ENCODE results near the gene CERS6. TPM values are rescaled to one million over a fixed set of nuclear protein-coding genes. Genes with fewer than 3 reads are reported as not detected.

Gene CERS6
- total and polyA plus RNA-seq, 10 of the 15 experiments (the other 5 are each of a cell fraction or from before 2014, with no cell fraction given), result 1.3 to 20.4 (median 14.1) TPM

DNA sequence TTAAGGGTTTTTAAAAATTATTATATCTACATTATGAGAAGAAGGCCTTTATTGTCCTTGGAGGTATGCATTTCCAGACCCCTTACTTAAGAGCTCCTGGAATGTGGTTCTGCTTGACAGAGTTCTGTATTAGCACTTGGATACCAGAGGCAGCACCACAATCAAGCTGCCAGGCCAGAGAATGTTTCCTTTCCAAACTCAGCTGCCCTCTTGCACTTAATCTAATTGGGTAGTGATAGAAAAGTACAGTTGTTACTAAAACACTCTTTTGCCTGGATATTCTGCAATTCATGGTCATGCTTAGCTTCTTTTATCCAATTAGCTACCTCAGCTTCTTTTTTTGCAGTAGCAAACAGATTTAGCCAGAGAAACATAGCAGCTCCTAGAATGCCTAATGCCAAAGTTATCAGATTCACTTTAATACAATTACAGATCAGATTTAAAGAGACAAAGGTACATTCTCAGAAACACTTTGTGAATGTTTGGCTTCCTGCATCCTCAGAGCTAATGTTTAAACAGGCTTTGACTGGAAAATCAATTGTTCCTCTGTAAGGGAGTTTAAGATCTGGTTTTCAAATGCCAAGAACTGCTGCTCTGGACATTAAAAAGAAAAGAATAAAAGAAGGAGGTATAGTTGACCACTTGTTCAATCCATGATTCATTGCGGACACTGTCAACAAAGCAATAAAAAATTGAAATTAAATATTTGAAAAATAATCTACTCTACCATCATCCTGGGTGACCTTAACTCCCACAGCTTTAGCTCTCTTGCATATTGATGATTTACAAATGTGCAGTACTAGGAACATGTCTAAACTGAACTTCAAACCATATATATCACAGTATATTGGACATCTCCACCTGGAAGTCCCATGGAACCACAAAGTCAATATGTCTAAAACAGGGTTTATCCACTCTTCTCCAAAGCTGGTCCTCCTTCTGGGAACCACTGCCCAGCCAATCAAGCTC lies 359.2 kb downstream of the CERS6 start:
- Histone ChIP-seq H3K9me3 (replicated peaks; ENCODE audit: control insufficient read depth, insufficient read depth, low read length) (no peaks in the 10 kb centered on the region), H3K4me2 (ENCODE audit: control insufficient read depth, insufficient read depth) (no peak overlapping the region), H3K9ac (ENCODE audit: control insufficient read depth, insufficient read depth, low read length) (no peak overlapping the region), H4K20me1 (ENCODE audit: control insufficient read depth, insufficient read depth) (no peaks in the 10 kb centered on the region; the same call in 1 of the 2 replicates), H3K36me3 (ENCODE audit: control insufficient read depth in 2 of 2, insufficient read depth in 2 of 2, low read length in 1 of 2) (no peaks in the 10 kb centered on the region), H3K4me3 (no peak overlapping the region), H3K4me1 (ENCODE audit: control insufficient read depth, insufficient read depth, low read length) (no peaks in the 10 kb centered on the region), H3K79me2 (ENCODE audit: control insufficient read depth, insufficient read depth, low read length) (no peaks in the 10 kb centered on the region), H3K27ac (ENCODE audit: control insufficient read depth, insufficient read depth) (no peak overlapping the region), H2AFZ (ENCODE audit: control insufficient read depth, low read depth, low read length) (no peak overlapping the region), H3K27me3 (replicated peaks in 1 of 2; ENCODE audit: control insufficient read depth in 2 of 2, insufficient read depth in 2 of 2, low read length in 1 of 2) (peaks cover 1 to 5% of the 10 kb centered on the region in 2 experiments; a peak in 2 of 4 replicates)
- WGBS (ENCODE audit: insufficient coverage, insufficient replicate concordance, low lambda C conversion rate, missing lambda C conversion rate), result 81% methylated on average over 1 of the region's 1 CpG
- ATAC-seq (no peak), FAIRE-seq (no peak), DNase-seq (ENCODE audit: low read depth, low spot score) (no peak)
- ChIA-PET RAD21 (ENCODE audit: unreplicated experiment) (no interaction called here), SMC1A (ENCODE audit: uncharacterized antibody, unreplicated experiment) (interaction anchor here (1.0 to 1.5 kb wide), 3 partner anchors 13 to 42 kb away, joined by 3 to 5 read pairs (median 3); partner anchors contain the start of gene NOSTRIN), CTCF (no interaction called here), POLR2A (no interaction called here)
- in situ Hi-C loops (cut with MboI) (no loop called here), intact Hi-C loops (cut with micrococcal nuclease; ENCODE audit: unreplicated experiment) (no loop called here)
- BruUV-seq (replicated peaks), result no TSS peak
- TF ChIP-seq IKZF1 (conservative IDR thresholded peaks at IDR 0.05) (no peak), ZNF622 (IDR thresholded peaks at IDR 0.05) (no peak), PRDM15 (CRISPR knock-in tag; IDR thresholded peaks at IDR 0.05) (no peak), PML (IDR thresholded peaks at IDR 0.05; ENCODE audit: low read length) (no peak), CHD1 (IDR thresholded peaks at IDR 0.05; ENCODE audit: low read depth, low read length) (no peak), NRF1 (conservative IDR thresholded peaks at IDR 0.05; ENCODE audit: low read depth, low read length) (no peak), NR2F1 (conservative IDR thresholded peaks at IDR 0.05) (no peak), JUNB (IDR thresholded peaks at IDR 0.05) (no peak), YBX1 (IDR thresholded peaks at IDR 0.05) (no peak), TCF12 (IDR thresholded peaks at IDR 0.05; ENCODE audit: low read depth, low read length) (no peak), WRNIP1 (IDR thresholded peaks at IDR 0.05; ENCODE audit: borderline replicate concordance, low read depth, low read length) (no peak), TAF1 (IDR thresholded peaks at IDR 0.05; ENCODE audit: borderline replicate concordance, low read depth, low read length) (no peak), GABPA (IDR thresholded peaks at IDR 0.05; ENCODE audit: low read depth) (no peak), TCF3 (IDR thresholded peaks at IDR 0.05; ENCODE audit: borderline replicate concordance, insufficient read depth, low read depth, low read length) (no peak)
- TF ChIP-seq, protein P1, sequence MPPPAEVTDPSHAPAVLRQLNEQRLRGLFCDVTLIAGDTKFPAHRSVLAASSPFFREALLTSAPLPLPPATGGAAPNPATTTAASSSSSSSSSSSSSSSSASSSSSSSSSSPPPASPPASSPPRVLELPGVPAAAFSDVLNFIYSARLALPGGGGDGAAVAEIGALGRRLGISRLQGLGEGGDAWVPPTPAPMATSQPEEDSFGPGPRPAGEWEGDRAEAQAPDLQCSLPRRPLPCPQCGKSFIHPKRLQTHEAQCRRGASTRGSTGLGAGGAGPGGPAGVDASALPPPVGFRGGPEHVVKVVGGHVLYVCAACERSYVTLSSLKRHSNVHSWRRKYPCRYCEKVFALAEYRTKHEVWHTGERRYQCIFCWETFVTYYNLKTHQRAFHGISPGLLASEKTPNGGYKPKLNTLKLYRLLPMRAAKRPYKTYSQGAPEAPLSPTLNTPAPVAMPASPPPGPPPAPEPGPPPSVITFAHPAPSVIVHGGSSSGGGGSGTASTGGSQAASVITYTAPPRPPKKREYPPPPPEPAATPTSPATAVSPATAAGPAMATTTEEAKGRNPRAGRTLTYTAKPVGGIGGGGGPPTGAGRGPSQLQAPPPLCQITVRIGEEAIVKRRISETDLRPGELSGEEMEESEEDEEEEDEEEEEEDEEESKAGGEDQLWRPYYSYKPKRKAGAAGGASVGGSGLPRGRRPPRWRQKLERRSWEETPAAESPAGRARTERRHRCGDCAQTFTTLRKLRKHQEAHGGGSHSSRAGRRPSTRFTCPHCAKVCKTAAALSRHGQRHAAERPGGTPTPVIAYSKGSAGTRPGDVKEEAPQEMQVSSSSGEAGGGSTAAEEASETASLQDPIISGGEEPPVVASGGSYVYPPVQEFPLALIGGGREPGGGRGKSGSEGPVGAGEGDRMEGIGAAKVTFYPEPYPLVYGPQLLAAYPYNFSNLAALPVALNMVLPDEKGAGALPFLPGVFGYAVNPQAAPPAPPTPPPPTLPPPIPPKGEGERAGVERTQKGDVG (CRISPR knock-in tag; IDR thresholded peaks at IDR 0.05), result no peak

Measured in GM12878 (cell line).